Measurements from ENCODE around the gene TGM4.

The TGM4 gene

DNA sequence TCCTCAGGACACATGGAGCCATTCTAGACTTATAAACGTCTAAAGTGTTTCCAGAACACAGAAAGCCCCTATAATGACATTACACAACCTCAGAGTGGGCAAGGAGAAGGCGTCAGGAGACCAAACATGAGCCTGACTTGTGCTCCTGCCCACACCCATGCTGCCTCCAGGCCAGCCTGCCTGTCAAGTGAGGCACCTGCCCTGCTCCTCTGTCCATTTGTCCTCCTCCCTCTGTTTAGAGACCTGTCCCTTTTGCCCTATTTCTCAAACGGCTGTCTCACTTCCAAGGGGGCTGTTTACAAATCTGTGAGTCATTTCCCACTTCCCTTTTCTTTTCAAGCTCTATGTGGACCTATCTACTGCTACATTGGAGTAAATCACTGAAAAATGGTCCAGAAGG lies 80.6 kb downstream of the TGM4 start:
- H2BK15ac ChIP-seq (ENCODE audit: low read length): no peak overlapping the region

GRCh38 chr3:44955917-44956316 lies 81.5 kb downstream of the TGM4 start:
- Histone ChIP-seq H3K14ac (ENCODE audit: low read length) (no peak overlapping the region), H4K8ac (ENCODE audit: low read depth, low read length) (no peak overlapping the region), H2BK12ac (ENCODE audit: low read length) (no peak overlapping the region), H2AK5ac (ENCODE audit: low read depth, low read length) (no peak overlapping the region), H3K4me1 (ENCODE audit: control insufficient read depth in 2 of 2, insufficient read depth in 1 of 2, low read depth in 1 of 2, low read length in 2 of 2) (peaks cover 0 to 3% of the 10 kb centered on the region in 2 donors), H3K18ac (ENCODE audit: low read length) (no peak overlapping the region), H3K23ac (ENCODE audit: low read depth, low read length, poor library complexity) (no peak overlapping the region), H3K79me1 (ENCODE audit: low read depth, low read length) (no peaks in the 10 kb centered on the region), H3K4ac (ENCODE audit: low read length) (no peak overlapping the region), H3K27me3 (ENCODE audit: control insufficient read depth in 3 of 3, insufficient read depth in 3 of 3, low read depth in 1 of 3, low read length in 3 of 3) (no peaks in the 10 kb centered on the region), H2BK5ac (ENCODE audit: low read length) (no peak overlapping the region), H2BK15ac (ENCODE audit: low read length) (no peak overlapping the region), H3K27ac (replicated peaks; ENCODE audit: low read length) (no peak overlapping the region), H3K4me3 (ENCODE audit: low read length in 2 of 2) (no peak overlapping the region), H2BK120ac (ENCODE audit: low read depth, low read length) (no peak overlapping the region), H4K91ac (ENCODE audit: low read depth, low read length, poor library complexity) (no peak overlapping the region), H2AFZ (ENCODE audit: low read length) (no peak overlapping the region), H3K4me2 (ENCODE audit: insufficient read depth, low read length, poor library complexity, severe bottlenecking) (no peak overlapping the region), H3K9me3 (replicated peaks in 1 of 2; ENCODE audit: control insufficient read depth in 2 of 2, insufficient read depth in 1 of 2, low read depth in 1 of 2, low read length in 2 of 2) (no peaks in the 10 kb centered on the region), H3K9ac (ENCODE audit: low read depth, low read length, poor library complexity) (no peak overlapping the region), H3K36me3 (replicated peaks in 1 of 2; ENCODE audit: control insufficient read depth in 2 of 2, insufficient read depth in 2 of 2, low read length in 2 of 2) (peaks cover 7 to 57% of the 10 kb centered on the region in 2 donors)
- no CpG with 5 or more reads among the region's 1 CpG for WGBS, 2 donors (ENCODE audit: extremely low coverage in 2 of 2, insufficient read length in 2 of 2, insufficient replicate concordance in 1 of 2)
- no peak for DNase-seq (ENCODE audit: low spot score)

More for the DNA sequence above, 80.6 kb downstream of the TGM4 start:
- no peak overlapping the region for H3K4ac ChIP-seq (ENCODE audit: low read length)
- H3K4me3 ChIP-seq (ENCODE audit: low read length in 2 of 2): no peak overlapping the region
- H3K79me1 ChIP-seq (ENCODE audit: low read depth, low read length): no peaks in the 10 kb centered on the region
- WGBS, 2 donors (ENCODE audit: extremely low coverage in 2 of 2, insufficient read length in 2 of 2, insufficient replicate concordance in 1 of 2): no CpG with 5 or more reads among the region's 3 CpGs
- H2AK5ac ChIP-seq (ENCODE audit: low read depth, low read length): no peak overlapping the region
- peak overlapping the region; percentile 53 for H3K23ac ChIP-seq (ENCODE audit: low read depth, low read length, poor library complexity)
- no peak overlapping the region for H3K14ac ChIP-seq (ENCODE audit: low read length)
- DNase-seq (ENCODE audit: low spot score): no peak
- peaks cover 7 to 57% of the 10 kb centered on the region in 2 donors for H3K36me3 ChIP-seq (replicated peaks in 1 of 2; ENCODE audit: control insufficient read depth in 2 of 2, insufficient read depth in 2 of 2, low read length in 2 of 2)
- H3K4me2 ChIP-seq (ENCODE audit: insufficient read depth, low read length, poor library complexity, severe bottlenecking): no peak overlapping the region
- H3K18ac ChIP-seq (ENCODE audit: low read length): no peak overlapping the region
- no peak overlapping the region for H4K91ac ChIP-seq (ENCODE audit: low read depth, low read length, poor library complexity)
- no peak overlapping the region for H2BK12ac ChIP-seq (ENCODE audit: low read length)
- H2BK120ac ChIP-seq (ENCODE audit: low read depth, low read length): no peak overlapping the region
- H3K4me1 ChIP-seq (ENCODE audit: control insufficient read depth in 2 of 2, insufficient read depth in 1 of 2, low read depth in 1 of 2, low read length in 2 of 2): peaks cover 0 to 12% of the 10 kb centered on the region in 2 donors
- H2BK5ac ChIP-seq (ENCODE audit: low read length): no peak overlapping the region
- H2AFZ ChIP-seq (ENCODE audit: low read length): no peak overlapping the region
- no peaks in the 10 kb centered on the region for H3K9me3 ChIP-seq (replicated peaks in 1 of 2; ENCODE audit: control insufficient read depth in 2 of 2, insufficient read depth in 1 of 2, low read depth in 1 of 2, low read length in 2 of 2)
- H4K8ac ChIP-seq (ENCODE audit: low read depth, low read length): no peak overlapping the region
- no peak overlapping the region for H3K27ac ChIP-seq (replicated peaks; ENCODE audit: low read length)
- H3K9ac ChIP-seq (ENCODE audit: low read depth, low read length, poor library complexity): no peak overlapping the region
- H3K27me3 ChIP-seq (ENCODE audit: control insufficient read depth in 3 of 3, insufficient read depth in 3 of 3, low read depth in 1 of 3, low read length in 3 of 3): no peaks in the 10 kb centered on the region

- no peak overlapping the region for H3K18ac ChIP-seq (ENCODE audit: low read length)
- no peak overlapping the region for H3K27ac ChIP-seq (replicated peaks; ENCODE audit: low read length)
- H2AFZ ChIP-seq (ENCODE audit: low read length): no peak overlapping the region
- no peak overlapping the region for H4K8ac ChIP-seq (ENCODE audit: low read depth, low read length)
- H3K27me3 ChIP-seq (ENCODE audit: control insufficient read depth in 3 of 3, insufficient read depth in 3 of 3, low read depth in 1 of 3, low read length in 3 of 3): no peaks in the 10 kb centered on the region
- H2BK12ac ChIP-seq (ENCODE audit: low read length): no peak overlapping the region
- H3K9ac ChIP-seq (ENCODE audit: low read depth, low read length, poor library complexity): no peak overlapping the region
- no peak overlapping the region for H3K14ac ChIP-seq (ENCODE audit: low read length)
- H4K91ac ChIP-seq (ENCODE audit: low read depth, low read length, poor library complexity): no peak overlapping the region
- H3K4me1 ChIP-seq (ENCODE audit: control insufficient read depth in 2 of 2, insufficient read depth in 1 of 2, low read depth in 1 of 2, low read length in 2 of 2): no peaks in the 10 kb centered on the region
- H2AK5ac ChIP-seq (ENCODE audit: low read depth, low read length): no peak overlapping the region
- WGBS, 2 donors (ENCODE audit: extremely low coverage in 2 of 2, insufficient read length in 2 of 2, insufficient replicate concordance in 1 of 2): no CpG with 5 or more reads among the region's 4 CpGs
- H2BK5ac ChIP-seq (ENCODE audit: low read length): no peak overlapping the region
- peaks cover 7 to 57% of the 10 kb centered on the region in 2 donors for H3K36me3 ChIP-seq (replicated peaks in 1 of 2; ENCODE audit: control insufficient read depth in 2 of 2, insufficient read depth in 2 of 2, low read length in 2 of 2)
- no peak overlapping the region for H3K4ac ChIP-seq (ENCODE audit: low read length)
- H3K4me2 ChIP-seq (ENCODE audit: insufficient read depth, low read length, poor library complexity, severe bottlenecking): no peak overlapping the region
- H3K9me3 ChIP-seq (replicated peaks in 1 of 2; ENCODE audit: control insufficient read depth in 2 of 2, insufficient read depth in 1 of 2, low read depth in 1 of 2, low read length in 2 of 2): no peaks in the 10 kb centered on the region
- DNase-seq (ENCODE audit: low spot score): no peak
- no peaks in the 10 kb centered on the region for H3K79me1 ChIP-seq (ENCODE audit: low read depth, low read length)
- H2BK15ac ChIP-seq (ENCODE audit: low read length): no peak overlapping the region
- H3K4me3 ChIP-seq (ENCODE audit: low read length in 2 of 2): no peak overlapping the region
- H2BK120ac ChIP-seq (ENCODE audit: low read depth, low read length): no peak overlapping the region
- no peak overlapping the region for H3K23ac ChIP-seq (ENCODE audit: low read depth, low read length, poor library complexity)
Measured at GRCh38 chr3:44957986-44958385, 83.6 kb downstream of the TGM4 start.

GRCh38 chr3:44958386-44958785 lies 84.0 kb downstream of the TGM4 start:
- Histone ChIP-seq H3K9me3 (replicated peaks in 1 of 2; ENCODE audit: control insufficient read depth in 2 of 2, insufficient read depth in 1 of 2, low read depth in 1 of 2, low read length in 2 of 2) (no peaks in the 10 kb centered on the region), H2AK5ac (ENCODE audit: low read depth, low read length) (no peak overlapping the region), H2BK5ac (ENCODE audit: low read length) (no peak overlapping the region), H3K4me2 (ENCODE audit: insufficient read depth, low read length, poor library complexity, severe bottlenecking) (no peak overlapping the region), H3K18ac (ENCODE audit: low read length) (no peak overlapping the region), H3K27ac (replicated peaks; ENCODE audit: low read length) (no peak overlapping the region), H4K91ac (ENCODE audit: low read depth, low read length, poor library complexity) (no peak overlapping the region), H4K8ac (ENCODE audit: low read depth, low read length) (no peak overlapping the region), H3K9ac (ENCODE audit: low read depth, low read length, poor library complexity) (no peak overlapping the region), H2BK12ac (ENCODE audit: low read length) (no peak overlapping the region), H3K36me3 (replicated peaks in 1 of 2; ENCODE audit: control insufficient read depth in 2 of 2, insufficient read depth in 2 of 2, low read length in 2 of 2) (peaks cover 7 to 55% of the 10 kb centered on the region in 2 donors), H2BK15ac (ENCODE audit: low read length) (no peak overlapping the region), H3K79me1 (ENCODE audit: low read depth, low read length) (no peaks in the 10 kb centered on the region), H3K4me1 (ENCODE audit: control insufficient read depth in 2 of 2, insufficient read depth in 1 of 2, low read depth in 1 of 2, low read length in 2 of 2) (no peaks in the 10 kb centered on the region), H2BK120ac (ENCODE audit: low read depth, low read length) (no peak overlapping the region), H3K23ac (ENCODE audit: low read depth, low read length, poor library complexity) (no peak overlapping the region), H3K4me3 (ENCODE audit: low read length in 2 of 2) (no peak overlapping the region), H3K27me3 (ENCODE audit: control insufficient read depth in 3 of 3, insufficient read depth in 3 of 3, low read depth in 1 of 3, low read length in 3 of 3) (no peaks in the 10 kb centered on the region), H2AFZ (ENCODE audit: low read length) (no peak overlapping the region), H3K14ac (ENCODE audit: low read length) (no peak overlapping the region), H3K4ac (ENCODE audit: low read length) (no peak overlapping the region)
- DNase-seq (ENCODE audit: low spot score): no peak
- no CpG with 5 or more reads among the region's 7 CpGs for WGBS, 2 donors (ENCODE audit: extremely low coverage in 2 of 2, insufficient read length in 2 of 2, insufficient replicate concordance in 1 of 2)

Measured in neuronal stem cell (in vitro differentiated cells).